ENCODE data around the gene CXCL14. TPM values are rescaled to one million over a fixed set of nuclear protein-coding genes. Genes with fewer than 3 reads are reported as not detected.

Gene CXCL14
- total and polyA plus RNA-seq, 2 donors from 2014 or later, result 104 to 414 TPM

DNA sequence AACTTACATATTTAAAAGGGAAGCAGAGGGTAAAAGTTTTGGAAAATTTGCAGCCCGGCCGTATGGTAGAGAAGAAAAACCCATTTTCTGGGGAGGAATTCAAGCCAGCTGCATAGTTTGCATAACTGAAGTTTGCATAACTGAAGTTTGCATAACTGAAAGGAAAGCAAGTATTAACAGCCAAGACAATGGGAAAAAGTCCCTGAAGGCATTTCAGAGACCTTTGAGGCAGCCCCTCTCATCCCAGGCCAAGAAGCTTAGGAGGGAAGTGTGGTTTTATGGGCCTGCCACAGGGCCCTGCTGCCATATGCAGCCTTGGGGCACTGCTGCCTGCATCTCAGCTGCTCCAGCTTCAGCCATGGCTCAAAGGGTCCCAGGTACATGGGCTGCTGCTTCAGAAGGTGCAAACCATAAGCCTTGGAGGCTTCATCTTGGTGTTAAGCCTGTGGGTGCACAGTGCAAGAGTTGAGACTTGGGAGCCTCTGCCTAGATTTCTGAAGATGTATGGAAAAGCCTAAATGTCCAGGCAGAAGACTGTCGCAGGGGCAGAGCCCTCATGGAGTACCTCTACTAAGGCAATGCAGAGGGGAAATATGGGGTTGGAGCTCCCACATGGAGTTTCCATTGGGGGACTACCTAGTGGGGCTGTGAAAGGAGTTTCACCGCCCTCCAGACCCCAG, 36.9 kb upstream of the CXCL14 start:
- FAIRE-seq (no peak), DNase-seq (no peak)
- Histone ChIP-seq H3K27me3 (ENCODE audit: control insufficient read depth, insufficient read depth, low read length) (no peaks in the 10 kb centered on the region), H3K4me1 (ENCODE audit: control insufficient read depth in 2 of 3, insufficient read depth in 2 of 3, low read depth in 1 of 3, low read length in 3 of 3) (peaks cover 0 to 2% (median 0%) of the 10 kb centered on the region in 3 donors), H3K4me3 (ENCODE audit: low read length in 3 of 3) (no peak overlapping the region), H3K9ac (ENCODE audit: low read length in 3 of 3) (no peak overlapping the region), H3K9me3 (ENCODE audit: control insufficient read depth in 2 of 3, insufficient read depth in 1 of 3, low read length in 3 of 3) (peaks cover 0 to 3% (median 0%) of the 10 kb centered on the region in 3 donors), H3K27ac (ENCODE audit: low read depth in 2 of 2, low read length in 2 of 2) (no peak overlapping the region), H3K36me3 (ENCODE audit: control insufficient read depth in 2 of 3, insufficient read depth in 3 of 3, low read length in 3 of 3) (no peaks in the 10 kb centered on the region)
- intact Hi-C loops (cut with DNase I), result no loop called here
- TF ChIP-seq, protein P1, sequence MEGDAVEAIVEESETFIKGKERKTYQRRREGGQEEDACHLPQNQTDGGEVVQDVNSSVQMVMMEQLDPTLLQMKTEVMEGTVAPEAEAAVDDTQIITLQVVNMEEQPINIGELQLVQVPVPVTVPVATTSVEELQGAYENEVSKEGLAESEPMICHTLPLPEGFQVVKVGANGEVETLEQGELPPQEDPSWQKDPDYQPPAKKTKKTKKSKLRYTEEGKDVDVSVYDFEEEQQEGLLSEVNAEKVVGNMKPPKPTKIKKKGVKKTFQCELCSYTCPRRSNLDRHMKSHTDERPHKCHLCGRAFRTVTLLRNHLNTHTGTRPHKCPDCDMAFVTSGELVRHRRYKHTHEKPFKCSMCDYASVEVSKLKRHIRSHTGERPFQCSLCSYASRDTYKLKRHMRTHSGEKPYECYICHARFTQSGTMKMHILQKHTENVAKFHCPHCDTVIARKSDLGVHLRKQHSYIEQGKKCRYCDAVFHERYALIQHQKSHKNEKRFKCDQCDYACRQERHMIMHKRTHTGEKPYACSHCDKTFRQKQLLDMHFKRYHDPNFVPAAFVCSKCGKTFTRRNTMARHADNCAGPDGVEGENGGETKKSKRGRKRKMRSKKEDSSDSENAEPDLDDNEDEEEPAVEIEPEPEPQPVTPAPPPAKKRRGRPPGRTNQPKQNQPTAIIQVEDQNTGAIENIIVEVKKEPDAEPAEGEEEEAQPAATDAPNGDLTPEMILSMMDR (IDR thresholded peaks at IDR 0.05; ENCODE audit: borderline replicate concordance, extremely low read depth, insufficient read depth), result no peak

DNA sequence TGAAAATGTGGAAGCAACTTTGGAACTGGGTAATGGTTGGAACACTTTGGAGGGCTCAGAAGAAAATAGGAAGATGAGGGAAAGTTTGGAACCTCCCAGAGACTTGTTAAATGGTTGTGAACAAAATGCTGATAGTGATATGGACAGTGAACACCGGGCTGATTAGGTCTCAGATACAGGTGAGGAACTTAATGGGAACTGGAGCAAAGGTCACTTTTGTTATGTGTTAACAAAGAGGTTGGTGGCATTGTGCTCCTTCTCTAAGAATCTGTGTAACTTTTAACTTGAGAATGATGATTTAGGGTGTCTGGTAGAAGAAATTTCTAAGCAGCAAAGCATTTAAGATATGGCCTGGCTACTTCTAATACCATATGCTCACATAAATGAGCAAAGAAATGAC, 36.4 kb upstream of the CXCL14 start:
- no peak overlapping the region for H3K4me3 ChIP-seq (ENCODE audit: low read length in 3 of 3)
- H3K9ac ChIP-seq (ENCODE audit: low read length in 3 of 3), result no peak overlapping the region
- no peaks in the 10 kb centered on the region for H3K27me3 ChIP-seq (ENCODE audit: control insufficient read depth, insufficient read depth, low read length)
- FAIRE-seq, result no peak
- no peak overlapping the region for H3K27ac ChIP-seq (ENCODE audit: low read depth in 2 of 2, low read length in 2 of 2)
- H3K9me3 ChIP-seq (ENCODE audit: control insufficient read depth in 2 of 3, insufficient read depth in 1 of 3, low read length in 3 of 3), result peaks cover 0 to 3% (median 0%) of the 10 kb centered on the region in 3 donors
- TF ChIP-seq, protein P1 (IDR thresholded peaks at IDR 0.05; ENCODE audit: borderline replicate concordance, extremely low read depth, insufficient read depth), result no peak
- H3K4me1 ChIP-seq (ENCODE audit: control insufficient read depth in 2 of 3, insufficient read depth in 2 of 3, low read depth in 1 of 3, low read length in 3 of 3), result peaks cover 0 to 2% (median 0%) of the 10 kb centered on the region in 3 donors
- H3K36me3 ChIP-seq (ENCODE audit: control insufficient read depth in 2 of 3, insufficient read depth in 3 of 3, low read length in 3 of 3), result no peaks in the 10 kb centered on the region
- intact Hi-C loops (cut with DNase I), result no loop called here
- DNase-seq, result no peak

DNA sequence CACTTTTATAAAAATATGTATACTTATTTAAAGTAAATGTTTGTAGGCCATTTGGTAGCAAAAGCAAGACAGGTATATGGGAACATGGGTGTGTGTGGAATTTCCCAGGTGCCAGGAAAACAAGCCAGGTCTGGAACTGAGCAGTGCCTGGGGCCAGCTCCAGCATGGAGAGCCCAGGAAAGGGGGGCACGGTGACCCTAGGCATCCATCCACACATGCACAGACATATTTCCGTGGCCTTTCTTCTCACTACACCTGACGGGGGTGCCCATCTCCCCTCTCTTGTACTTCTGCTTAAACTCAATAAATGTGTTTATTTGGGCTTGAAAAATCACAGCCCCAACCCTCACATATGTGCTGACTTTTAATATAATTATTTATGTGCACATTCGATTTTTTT, 31.2 kb upstream of the CXCL14 start:
- FAIRE-seq, result no peak
- H3K9me3 ChIP-seq (ENCODE audit: control insufficient read depth in 2 of 3, insufficient read depth in 1 of 3, low read length in 3 of 3), result no peaks in the 10 kb centered on the region
- H3K4me1 ChIP-seq (ENCODE audit: control insufficient read depth in 2 of 3, insufficient read depth in 2 of 3, low read depth in 1 of 3, low read length in 3 of 3), result peaks cover 0 to 41% (median 13%) of the 10 kb centered on the region in 3 donors
- intact Hi-C loops (cut with DNase I), result no loop called here
- no peaks in the 10 kb centered on the region for H3K27me3 ChIP-seq (ENCODE audit: control insufficient read depth, insufficient read depth, low read length)
- DNase-seq, result no peak
- no peak overlapping the region for H3K4me3 ChIP-seq (ENCODE audit: low read length in 3 of 3)
- no peak overlapping the region for H3K9ac ChIP-seq (ENCODE audit: low read length in 3 of 3)
- TF ChIP-seq, protein P1 (IDR thresholded peaks at IDR 0.05; ENCODE audit: borderline replicate concordance, extremely low read depth, insufficient read depth), result no peak
- H3K36me3 ChIP-seq (ENCODE audit: control insufficient read depth in 2 of 3, insufficient read depth in 3 of 3, low read length in 3 of 3), result no peaks in the 10 kb centered on the region
- H3K27ac ChIP-seq (ENCODE audit: low read depth in 2 of 2, low read length in 2 of 2), result no peak overlapping the region
